GM12878 (cell line): ENCODE data around the gene NRP1. TPM values are rescaled to one million over a fixed set of nuclear protein-coding genes. Genes with fewer than 3 reads are reported as not detected.

ENCODE experiments used
- ATAC-seq: fragments of 200-7000 bp; cut with Tn5 transposase; 3 replicates; pipeline ENCODE4 v1.9.1; 2020; ENCODE audit warnings: mild to moderate bottlenecking, moderate library complexity
- BruUV-seq: library from RNA; stranded (reverse); fragments of 400-500 nt; replicated peaks from 2 replicates; lab custom pipeline; 2021; lab: Mats Ljungman, UMichigan
- CTCF ChIA-PET: fragments of 300-600 bp; sonication (Branson Sonifier 250); formaldehyde crosslinking; extraction: SDS; loops from one replicate; lab custom pipeline; 2021; ENCODE audit warnings: inconsistent platforms; lab: Yijun Ruan, JAX
- POLR2A ChIA-PET: fragments of 350-600 bp; formaldehyde crosslinking; extraction: SDS; loops from one replicate; lab custom pipeline; 2021; ENCODE audit warnings: inconsistent platforms; lab: Charles Lee
- RAD21 ChIA-PET: fragments of 300-600 bp; sonication (Branson Sonifier 250); formaldehyde crosslinking; loops from one replicate; lab custom pipeline; 2023; ENCODE audit warnings: antibody characterized with exemption; ENCODE audit not compliant: unreplicated experiment; lab: Charles Lee
- SMC1A ChIA-PET: fragments of 300-600 bp; sonication (Branson Sonifier 250); formaldehyde crosslinking; loops from one replicate; lab custom pipeline; 2023; ENCODE audit not compliant: unreplicated experiment, uncharacterized antibody; lab: Charles Lee
- DNase-seq: peaks from one replicate; pipeline ENCODE4 v3.0.0-alpha.2; 2011; ENCODE audit warnings: low read depth, low spot score
- FAIRE-seq: peaks from 3 replicates; lab custom pipeline; 2011; peaks lifted over from hg19 to GRCh38; lab: Jason Lieb, UNC
- H2AFZ ChIP-seq: 2 replicates; pipeline ENCODE4 v1.6.0; 2011; ENCODE audit warnings: low read depth, low read length, control low read depth; ENCODE audit not compliant: control insufficient read depth
- H3K27ac ChIP-seq: 2 replicates; pipeline ENCODE4 v1.5.1; 2011; ENCODE audit warnings: control low read depth; ENCODE audit not compliant: control insufficient read depth, insufficient read depth
- H3K27me3 ChIP-seq, 2 experiments: replicated peaks in 1 of 2; 2 replicates each; pipeline versions ENCODE4 v1.6.0 to v1.6.1; 2011; ENCODE audit warnings: low read length in 1 of 2; ENCODE audit not compliant: control insufficient read depth in 2 of 2, insufficient read depth in 2 of 2
- H3K36me3 ChIP-seq, 2 experiments: 2 replicates each; pipeline ENCODE4 v1.5.1; 2011; ENCODE audit warnings: low read length in 1 of 2; ENCODE audit not compliant: control insufficient read depth in 2 of 2, insufficient read depth in 2 of 2
- H3K4me1 ChIP-seq: 2 replicates; pipeline ENCODE4 v1.6.1; 2011; ENCODE audit warnings: mild to moderate bottlenecking, low read length, moderate library complexity, mixed read lengths; ENCODE audit not compliant: control insufficient read depth, insufficient read depth
- H3K4me2 ChIP-seq: 2 replicates; pipeline ENCODE4 v1.6.0; 2011; ENCODE audit warnings: control low read depth; ENCODE audit not compliant: control insufficient read depth, insufficient read depth
- H3K4me3 ChIP-seq: fragments of 200-600 bp; sonication (generic); 2 replicates; pipeline ENCODE4 v1.5.1; 2016
- H3K79me2 ChIP-seq: 2 replicates; pipeline ENCODE4 v1.6.0; 2011; ENCODE audit warnings: low read length; ENCODE audit not compliant: control insufficient read depth, insufficient read depth
- H3K9ac ChIP-seq: 2 replicates; pipeline ENCODE4 v1.8.0; 2011; ENCODE audit warnings: low read length, control low read depth, mixed read lengths; ENCODE audit not compliant: control insufficient read depth, insufficient read depth
- H3K9me3 ChIP-seq: replicated peaks from 3 replicates; pipeline ENCODE4 v1.5.1; 2011; ENCODE audit warnings: mild to moderate bottlenecking, low read length; ENCODE audit not compliant: control insufficient read depth, insufficient read depth
- H4K20me1 ChIP-seq: 2 replicates; pipeline ENCODE4 v1.6.0; 2011; ENCODE audit not compliant: control insufficient read depth, insufficient read depth
- CREB1 ChIP-seq: IDR thresholded peaks from 2 replicates; pipeline ENCODE4 v1.6.1; 2012; ENCODE audit warnings: low read depth, mild to moderate bottlenecking, inconsistent platforms
- EP300 ChIP-seq, 2 experiments: fragments of 150-350 bp in 1 of 2; IDR thresholded peaks; 2 replicates each; pipeline ENCODE4 v1.6.1; 2011 to 2012; ENCODE audit warnings: low read depth in 2 of 2, low read length in 2 of 2, borderline replicate concordance in 1 of 2, improper control_type of control experiment in 1 of 2, inconsistent platforms in 1 of 2; ENCODE audit not compliant: control insufficient read depth in 1 of 2
- IRF3 ChIP-seq: fragments of 450-650 bp; IDR thresholded peaks from 2 replicates; pipeline ENCODE4 v1.6.1; 2014; ENCODE audit warnings: mild to moderate bottlenecking
- MAX ChIP-seq: IDR thresholded peaks from 2 replicates; pipeline ENCODE4 v1.6.1; 2012; ENCODE audit warnings: low read depth, low read length, improper control_type of control experiment
- NFIC ChIP-seq: IDR thresholded peaks from 2 replicates; pipeline ENCODE4 v1.6.1; 2012; ENCODE audit warnings: low read depth, mild to moderate bottlenecking, inconsistent platforms, low read length, moderate library complexity
- POLR2AphosphoS2 ChIP-seq: IDR thresholded peaks from 2 replicates; pipeline ENCODE4 v1.6.1; 2011; ENCODE audit warnings: low read depth, mild to moderate bottlenecking, low read length, improper control_type of control experiment, moderate library complexity
- PRDM15 ChIP-seq: fragments of 450-650 bp; formaldehyde crosslinking; IDR thresholded peaks from 2 replicates; pipeline ENCODE4 v1.4.0; 2020; ENCODE audit warnings: mild to moderate bottlenecking, moderate library complexity
- RAD51 ChIP-seq: fragments of 450-650 bp; IDR thresholded peaks from 2 replicates; pipeline ENCODE4 v1.6.1; 2016; ENCODE audit warnings: moderate library complexity, mild to moderate bottlenecking, inconsistent platforms
- RB1 ChIP-seq: fragments of 450-650 bp; formaldehyde crosslinking; IDR thresholded peaks from 2 replicates; pipeline ENCODE4 v1.6.1; 2017; ENCODE audit warnings: mild to moderate bottlenecking, borderline replicate concordance
- SUPT20H ChIP-seq: IDR thresholded peaks from 2 replicates; pipeline ENCODE4 v1.6.1; 2011; ENCODE audit warnings: low read depth, mild to moderate bottlenecking, low read length, moderate library complexity, borderline replicate concordance; ENCODE audit not compliant: control insufficient read depth
- ZBED1 ChIP-seq: IDR thresholded peaks from 2 replicates; pipeline ENCODE4 v1.6.1; 2016; ENCODE audit warnings: borderline replicate concordance
- ZBTB40 ChIP-seq: fragments of 450-650 bp; IDR thresholded peaks from 2 replicates; pipeline ENCODE4 v1.6.1; 2016; ENCODE audit warnings: mild to moderate bottlenecking, moderate library complexity, borderline replicate concordance
- WGBS: methylation state at CpG from one replicate; pipeline ENCODE4 v1.1.6; 2016; ENCODE audit warnings: low lambda C conversion rate; ENCODE audit not compliant: insufficient replicate concordance, insufficient coverage; ENCODE audit errors: missing lambda C conversion rate; 5-methylcytosine and 5-hydroxymethylcytosine counted together
- in situ Hi-C: fragments of 300-500 bp; cut with MboI; formaldehyde crosslinking; loops from 9 replicates; pipeline ENCODE4 v1.14.3; 2018; ENCODE audit warnings: mixed read lengths
- intact Hi-C: fragments of 100-400 bp; cut with micrococcal nuclease; formaldehyde crosslinking; loops from one replicate; pipeline ENCODE4 v1.14.2; 2022; ENCODE audit not compliant: unreplicated experiment
- polyA plus RNA-seq, 11 experiments: library from polyadenylated mRNA; depleted of rRNA in 4 of 11; unstranded in 6 of 11; stranded (reverse) in 5 of 11; fragments of >200 nt; fragmentation: Nextera tagmentation in 4 of 11; fragmentation: Illumina TruSeq in 1 of 11; extraction: Ambion mirVana in 4 of 11; extraction: Trizol in 1 of 11; gene quantifications; 1 replicate in 1 of 11; 2 replicates in 10 of 11; pipeline versions ENCODE4 v1.2.1 to v1.2.3, GENCODE V29; 2011 to 2016; ENCODE audit warnings: inconsistent platforms in 2 of 11, missing spikeins in 2 of 11, low read depth in 1 of 11
- total RNA-seq, 4 experiments: library from RNA; depleted of rRNA in 3 of 4; stranded (reverse); fragments of >200 nt in 3 of 4; fragmentation: Illumina TruSeq in 1 of 4; extraction: Trizol in 1 of 4; gene quantifications; 2 replicates each; pipeline versions ENCODE4 v1.2.1 to v1.2.3, GENCODE V29; 2013 to 2021

NRP1 gene
- total and polyA plus RNA-seq, 10 of the 15 experiments (the other 5 are each of a cell fraction or from before 2014, with no cell fraction given), result 0.11 to 12.1 (median 0.52) TPM

GRCh38 chr10:33187427-33187999, 147.0 kb downstream of the NRP1 start (continued):
- TF ChIP-seq ZBTB40 (no peak), ZBED1 (no peak), SUPT20H (no peak)

GRCh38 chr10:33186150-33186549, 148.3 kb downstream of the NRP1 start:
- Histone ChIP-seq H3K79me2 (no peaks in the 10 kb centered on the region), H3K9me3 (no peaks in the 10 kb centered on the region), H3K9ac (no peak overlapping the region), H4K20me1 (no peaks in the 10 kb centered on the region), H3K4me1 (no peaks in the 10 kb centered on the region), H3K4me2 (no peak overlapping the region), H3K36me3 (no peaks in the 10 kb centered on the region), H3K4me3 (no peak overlapping the region), H2AFZ (no peak overlapping the region), H3K27me3 (no peaks in the 10 kb centered on the region), H3K27ac (no peak overlapping the region)
- BruUV-seq, result no TSS peak
- in situ Hi-C loops, result loop anchor here (25.0 kb wide), 1 partner anchor 1451 kb away; no protein-coding TSS in a partner anchor
- ChIA-PET POLR2A (no interaction called here), SMC1A (no interaction called here), RAD21 (no interaction called here), CTCF (interaction anchor here (1.9 kb wide), 1 partner anchor 7 kb away, joined by 11 read pairs; no protein-coding TSS in a partner anchor)
- under 1% methylated on average over 7 of the region's 7 CpGs for WGBS
- no peak for DNase-seq
- no peak for FAIRE-seq
- intact Hi-C loops, result no loop called here
- no peak for ATAC-seq
- TF ChIP-seq MAX, result no peak
- TF ChIP-seq RB1, result no peak
- no peak for TF ChIP-seq POLR2AphosphoS2
- no peak for TF ChIP-seq NFIC
- no peak for TF ChIP-seq EP300 (IDR thresholded peaks at IDR 0.05; ENCODE audit: borderline replicate concordance in 1 of 2, control insufficient read depth in 1 of 2, low read depth in 2 of 2, low read length in 2 of 2)
- no peak for TF ChIP-seq PRDM15
- no peak for TF ChIP-seq CREB1
- TF ChIP-seq RAD51, result no peak
- no peak for TF ChIP-seq IRF3
